CD14-positive monocyte (primary cell): ENCODE measurements around the gene ISCA1. TPM values are rescaled to one million over a fixed set of nuclear protein-coding genes. Genes with fewer than 3 reads are reported as not detected.

Experiments used
- DNase-seq, 3 donors: peaks; one replicate each; pipeline ENCODE4 v3.0.0-alpha.2; 2011 to 2022
- H2AFZ ChIP-seq: 2 replicates; pipeline ENCODE4 v1.6.0; 2012; ENCODE audit warnings: mild to moderate bottlenecking, low read depth, low read length, inconsistent platforms; ENCODE audit not compliant: insufficient read depth, poor library complexity, severe bottlenecking
- H3K27ac ChIP-seq, 2 donors: 1 replicate in 1 of 2; 2 replicates in 1 of 2; pipeline ENCODE4 v1.5.1; 2012 to 2013; ENCODE audit warnings: low read length in 2 of 2, control low read depth in 1 of 2, inconsistent platforms in 1 of 2, low read depth in 1 of 2, mild to moderate bottlenecking in 1 of 2
- H3K27me3 ChIP-seq, 2 donors: one replicate each; pipeline versions ENCODE4 v1.6.0 to v1.6.1; 2011 to 2013; ENCODE audit warnings: low read length in 2 of 2; ENCODE audit not compliant: control insufficient read depth in 2 of 2, insufficient read depth in 2 of 2
- H3K36me3 ChIP-seq, 2 donors: replicated peaks in 1 of 2; 1 replicate in 1 of 2; 2 replicates in 1 of 2; pipeline versions ENCODE4 v1.5.1 to v1.6.1; 2012 to 2013; ENCODE audit warnings: low read length in 2 of 2, control low read depth in 1 of 2, inconsistent platforms in 1 of 2, mild to moderate bottlenecking in 1 of 2; ENCODE audit not compliant: insufficient read depth in 2 of 2, control insufficient read depth in 1 of 2
- H3K4me1 ChIP-seq, 2 donors: 1 replicate in 1 of 2; 2 replicates in 1 of 2; pipeline versions ENCODE4 v1.5.1 to v1.6.1; 2012 to 2013; ENCODE audit warnings: low read length in 2 of 2, control low read depth in 1 of 2, inconsistent platforms in 1 of 2, mild to moderate bottlenecking in 1 of 2, moderate library complexity in 1 of 2; ENCODE audit not compliant: insufficient read depth in 2 of 2, control insufficient read depth in 1 of 2
- H3K4me2 ChIP-seq: replicated peaks from 2 replicates; pipeline ENCODE3; 2012; ENCODE audit warnings: low read length, moderate library complexity, mild to moderate bottlenecking; ENCODE audit not compliant: poor library complexity, severe bottlenecking; ENCODE audit errors: extremely low read depth
- H3K4me3 ChIP-seq, 3 experiments: fragments of 200-600 bp in 1 of 3; sonication (generic) in 1 of 3; replicated peaks in 1 of 3; 1 replicate in 2 of 3; 2 replicates in 1 of 3; pipeline ENCODE4 v1.5.1; 2011 to 2013; ENCODE audit warnings: low read length in 3 of 3, mild to moderate bottlenecking in 3 of 3, control low read depth in 2 of 3, low read depth in 2 of 3, inconsistent platforms in 1 of 3, moderate library complexity in 1 of 3
- H3K79me2 ChIP-seq: 2 replicates; pipeline ENCODE4 v1.6.0; 2012; ENCODE audit warnings: mild to moderate bottlenecking, control low read depth, inconsistent platforms, low read length, moderate library complexity; ENCODE audit not compliant: insufficient read depth
- H3K9ac ChIP-seq: 2 replicates; pipeline ENCODE4 v1.6.0; 2017; ENCODE audit warnings: low read length, mild to moderate bottlenecking; ENCODE audit not compliant: insufficient read depth, poor library complexity, severe bottlenecking
- H3K9me3 ChIP-seq, 2 donors: replicated peaks in 1 of 2; 1 replicate in 1 of 2; 2 replicates in 1 of 2; pipeline versions ENCODE4 v1.5.1 to v1.6.1; 2012 to 2013; ENCODE audit warnings: low read length in 2 of 2, control low read depth in 1 of 2; ENCODE audit not compliant: control insufficient read depth in 1 of 2, insufficient read depth in 1 of 2
- H4K20me1 ChIP-seq: 2 replicates; pipeline ENCODE4 v1.6.0; 2012; ENCODE audit warnings: mild to moderate bottlenecking, low read length, control low read depth, moderate library complexity; ENCODE audit not compliant: insufficient read depth
- H3K27ac Mint-ChIP-seq, 7 donors: one replicate each; pipeline ENCODE4 v1.8.0; 2020; ENCODE audit warnings: mild to moderate bottlenecking in 7 of 7, mixed read lengths in 7 of 7, moderate library complexity in 6 of 7, inconsistent platforms in 2 of 7
- H3K27me3 Mint-ChIP-seq, 3 donors: one replicate each; pipeline ENCODE4 v1.8.0; 2021 to 2022; ENCODE audit warnings: low read depth in 3 of 3, mild to moderate bottlenecking in 3 of 3, mixed read lengths in 3 of 3, moderate library complexity in 3 of 3, inconsistent platforms in 1 of 3
- H3K36me3 Mint-ChIP-seq, 2 donors: one replicate each; pipeline ENCODE4 v1.8.0; 2020; ENCODE audit warnings: mixed read lengths in 2 of 2, inconsistent platforms in 1 of 2, mild to moderate bottlenecking in 1 of 2
- H3K4me1 Mint-ChIP-seq: one replicate; pipeline ENCODE4 v1.8.0; 2020; ENCODE audit warnings: mild to moderate bottlenecking, mixed read lengths
- H3K4me3 Mint-ChIP-seq, 2 donors: one replicate each; pipeline ENCODE4 v1.8.0; 2020; ENCODE audit warnings: mild to moderate bottlenecking in 2 of 2, mixed read lengths in 2 of 2, moderate library complexity in 1 of 2
- H3K9me3 Mint-ChIP-seq, 7 donors: one replicate each; pipeline ENCODE4 v1.8.0; 2020 to 2022; ENCODE audit warnings: mixed read lengths in 7 of 7, mild to moderate bottlenecking in 6 of 7, moderate library complexity in 6 of 7, inconsistent platforms in 2 of 7
- CTCF ChIP-seq: fragments of 200-600 bp; IDR thresholded peaks from one replicate; pipeline ENCODE4 v1.8.0; 2022; ENCODE audit warnings: antibody characterized with exemption, mild to moderate bottlenecking
- WGBS: methylation state at CpG from one replicate; pipeline ENCODE4 v1.1.5; 2013; ENCODE audit warnings: missing lambda C conversion rate; ENCODE audit not compliant: insufficient coverage; 5-methylcytosine and 5-hydroxymethylcytosine counted together
- intact Hi-C, 2 donors: fragments of 100-400 bp; cut with micrococcal nuclease; formaldehyde crosslinking; loops; one replicate each; pipeline versions ENCODE4 v1.15.0 to v1.15.1; 2023
- polyA plus RNA-seq, 3 donors: library from polyadenylated mRNA; depleted of rRNA in 1 of 3; unstranded in 2 of 3; stranded (reverse) in 1 of 3; fragments of 300-500 nt in 2 of 3; fragments of >200 nt in 1 of 3; fragmentation: Illumina TruSeq in 2 of 3; gene quantifications; 1 replicate in 2 of 3; 2 replicates in 1 of 3; pipeline ENCODE4 v1.2.3, GENCODE V29; 2012 to 2021

ISCA1 gene
- polyA plus RNA-seq, 3 donors = 13.2 to 46.7 (median 36.9) TPM

GRCh38 chr9:86248746-86249145 is 33.6 kb downstream of the ISCA1 start:
- H3K9me3 ChIP-seq = peaks cover 10 to 16% of the 10 kb centered on the region in 2 donors
- Mint-ChIP-seq H3K27me3 (peaks cover 0 to 3% (median 0%) of the 10 kb centered on the region in 3 donors), H3K4me3 (no peak overlapping the region), H3K36me3 (no peaks in the 10 kb centered on the region), H3K4me1 (no peaks in the 10 kb centered on the region), H3K9me3 (peaks cover 6 to 25% (median 14%) of the 10 kb centered on the region in 7 donors), H3K27ac (no peak overlapping the region)
- no CpG with 5 or more reads among the region's 4 CpGs for WGBS
- H3K4me1 ChIP-seq = no peaks in the 10 kb centered on the region
- no peak for DNase-seq
- no peak overlapping the region for H3K4me3 ChIP-seq
- intact Hi-C loops = no loop called here
- H3K27me3 ChIP-seq = no peaks in the 10 kb centered on the region
- TF ChIP-seq CTCF = no peak
- H3K9ac ChIP-seq = no peak overlapping the region
- no peak overlapping the region for H3K4me2 ChIP-seq
- H4K20me1 ChIP-seq = no peaks in the 10 kb centered on the region
- no peak overlapping the region for H2AFZ ChIP-seq
- no peak overlapping the region for H3K27ac ChIP-seq
- no peaks in the 10 kb centered on the region for H3K79me2 ChIP-seq
- H3K36me3 ChIP-seq = no peaks in the 10 kb centered on the region

- Histone ChIP-seq H3K9ac (no peak overlapping the region), H3K27ac (no peak overlapping the region), H3K36me3 (no peaks in the 10 kb centered on the region), H3K79me2 (no peaks in the 10 kb centered on the region), H3K4me3 (no peak overlapping the region), H2AFZ (no peak overlapping the region), H4K20me1 (no peaks in the 10 kb centered on the region), H3K4me2 (no peak overlapping the region), H3K4me1 (no peaks in the 10 kb centered on the region), H3K27me3 (no peaks in the 10 kb centered on the region), H3K9me3 (peaks cover 0 to 1% of the 10 kb centered on the region in 2 donors)
- peaks cover 0 to 3% (median 0%) of the 10 kb centered on the region in 3 donors for H3K27me3 Mint-ChIP-seq
- H3K36me3 Mint-ChIP-seq = no peaks in the 10 kb centered on the region
- TF ChIP-seq CTCF = no peak
- DNase-seq = no peak
- no peak overlapping the region for H3K27ac Mint-ChIP-seq
- H3K4me1 Mint-ChIP-seq = peaks cover 4% of the 10 kb centered on the region
- H3K9me3 Mint-ChIP-seq = peaks cover 1 to 8% (median 3%) of the 10 kb centered on the region in 7 donors
- WGBS = 66% methylated on average over 4 of the region's 6 CpGs
- intact Hi-C loops = no loop called here
- no peak overlapping the region for H3K4me3 Mint-ChIP-seq
These were observed 35.6 kb downstream of the ISCA1 start for GRCh38 chr9:86246752-86247161.
